Measurements from ENCODE around the gene WWC2. TPM values are rescaled to one million over a fixed set of nuclear protein-coding genes. Genes with fewer than 3 reads are reported as not detected.

The WWC2 gene
- total RNA-seq, 4 donors from 2014 or later: 28.2 to 38.5 (median 37.0) TPM

DNA sequence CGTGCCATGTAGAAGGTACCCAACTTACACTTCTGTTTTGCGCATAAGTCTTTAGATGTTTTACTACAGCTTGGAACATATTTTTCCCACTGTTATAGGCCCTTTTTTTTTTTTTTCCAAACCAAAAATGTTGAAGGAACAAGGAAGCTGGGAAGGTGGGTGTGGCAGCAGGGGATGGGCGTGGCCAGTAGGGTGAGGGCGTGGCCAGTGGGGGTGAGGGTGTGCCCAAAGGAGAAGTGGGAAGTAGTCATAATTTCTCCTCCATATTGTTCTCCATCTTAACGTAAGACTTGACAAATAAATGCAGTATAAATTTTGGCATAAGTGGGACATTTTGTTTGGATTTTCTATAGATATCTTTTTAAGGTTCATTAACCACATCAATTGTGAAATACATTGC lies 190.6 kb downstream of the WWC2 start:
- Histone ChIP-seq H3K4me1 (no peaks in the 10 kb centered on the region), H3K4me3 (no peak overlapping the region), H3K9me3 (no peaks in the 10 kb centered on the region), H3K27me3 (no peaks in the 10 kb centered on the region), H3K27ac (replicated peaks in 1 of 4) (no peak overlapping the region), H3K36me3 (peaks cover 33 to 72% (median 63%) of the 10 kb centered on the region in 4 donors)
- 90% methylated on average over 5 of the region's 5 CpGs for WGBS
- intact Hi-C loops (cut with DNase I): loop anchor here (10.0 kb wide), 1 partner anchor 115 kb away; no protein-coding TSS in a partner anchor
- DNase-seq (ENCODE audit: extremely low spot score): no peak
- TF ChIP-seq, protein P1, sequence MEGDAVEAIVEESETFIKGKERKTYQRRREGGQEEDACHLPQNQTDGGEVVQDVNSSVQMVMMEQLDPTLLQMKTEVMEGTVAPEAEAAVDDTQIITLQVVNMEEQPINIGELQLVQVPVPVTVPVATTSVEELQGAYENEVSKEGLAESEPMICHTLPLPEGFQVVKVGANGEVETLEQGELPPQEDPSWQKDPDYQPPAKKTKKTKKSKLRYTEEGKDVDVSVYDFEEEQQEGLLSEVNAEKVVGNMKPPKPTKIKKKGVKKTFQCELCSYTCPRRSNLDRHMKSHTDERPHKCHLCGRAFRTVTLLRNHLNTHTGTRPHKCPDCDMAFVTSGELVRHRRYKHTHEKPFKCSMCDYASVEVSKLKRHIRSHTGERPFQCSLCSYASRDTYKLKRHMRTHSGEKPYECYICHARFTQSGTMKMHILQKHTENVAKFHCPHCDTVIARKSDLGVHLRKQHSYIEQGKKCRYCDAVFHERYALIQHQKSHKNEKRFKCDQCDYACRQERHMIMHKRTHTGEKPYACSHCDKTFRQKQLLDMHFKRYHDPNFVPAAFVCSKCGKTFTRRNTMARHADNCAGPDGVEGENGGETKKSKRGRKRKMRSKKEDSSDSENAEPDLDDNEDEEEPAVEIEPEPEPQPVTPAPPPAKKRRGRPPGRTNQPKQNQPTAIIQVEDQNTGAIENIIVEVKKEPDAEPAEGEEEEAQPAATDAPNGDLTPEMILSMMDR (IDR thresholded peaks at IDR 0.05): no peak
- TF ChIP-seq POLR2A (IDR thresholded peaks at IDR 0.05; ENCODE audit: low read depth) (no peak), POLR2AphosphoS5 (IDR thresholded peaks at IDR 0.05) (no peak), EP300 (IDR thresholded peaks at IDR 0.05) (no peak)

DNA sequence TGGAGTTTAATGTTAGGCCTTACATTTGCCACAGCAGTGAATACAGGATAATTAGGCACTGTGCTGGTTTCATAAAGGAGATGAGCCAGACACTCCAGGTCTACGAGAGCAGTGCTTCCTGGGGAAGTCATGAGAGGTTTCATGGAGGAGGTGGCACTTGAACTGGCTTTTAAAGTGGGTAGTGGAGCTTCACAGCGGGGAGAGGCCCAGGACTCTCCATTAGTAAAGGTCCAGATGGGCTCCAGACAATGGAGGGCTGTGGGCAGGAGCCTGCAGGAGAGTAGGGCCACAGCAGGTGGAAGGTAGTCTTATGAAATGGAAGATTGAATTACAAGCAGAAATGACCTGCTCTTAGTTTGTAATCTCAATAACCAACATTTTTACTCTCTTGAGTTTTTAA lies 192.0 kb downstream of the WWC2 start:
- H3K36me3 ChIP-seq: peaks cover 28 to 68% (median 60%) of the 10 kb centered on the region in 4 donors
- intact Hi-C loops (cut with DNase I): loop anchor here (10.0 kb wide), 1 partner anchor 114 kb away; no protein-coding TSS in a partner anchor
- no peak for DNase-seq (ENCODE audit: extremely low spot score)

GRCh38 chr4:183295711-183296110 lies 196.7 kb downstream of the WWC2 start:
- no peaks in the 10 kb centered on the region for H3K27me3 ChIP-seq
- peaks cover 5 to 49% (median 21%) of the 10 kb centered on the region in 4 donors for H3K36me3 ChIP-seq
- no peak for DNase-seq (ENCODE audit: extremely low spot score)
- H3K4me1 ChIP-seq: no peaks in the 10 kb centered on the region
- H3K27ac ChIP-seq (replicated peaks in 1 of 4): no peak overlapping the region
- H3K9me3 ChIP-seq: no peaks in the 10 kb centered on the region
- no peak for TF ChIP-seq POLR2A (IDR thresholded peaks at IDR 0.05; ENCODE audit: low read depth)
- no peak for TF ChIP-seq POLR2AphosphoS5 (IDR thresholded peaks at IDR 0.05)
- TF ChIP-seq, protein P1 (IDR thresholded peaks at IDR 0.05): no peak
- TF ChIP-seq EP300 (IDR thresholded peaks at IDR 0.05): no peak
- H3K4me3 ChIP-seq: no peak overlapping the region
- intact Hi-C loops (cut with DNase I): loop anchor here (10.0 kb wide), 1 partner anchor 109 kb away; no protein-coding TSS in a partner anchor
- WGBS: 86% methylated on average over 9 of the region's 10 CpGs

More for the DNA sequence above, 192.0 kb downstream of the WWC2 start:
- Histone ChIP-seq H3K27me3 (no peaks in the 10 kb centered on the region), H3K4me3 (no peak overlapping the region), H3K27ac (replicated peaks in 1 of 4) (no peak overlapping the region), H3K9me3 (no peaks in the 10 kb centered on the region), H3K4me1 (no peaks in the 10 kb centered on the region)
- WGBS: 96% methylated on average over 2 of the region's 2 CpGs
- TF ChIP-seq, protein P1 (IDR thresholded peaks at IDR 0.05): no peak
- TF ChIP-seq POLR2A (IDR thresholded peaks at IDR 0.05; ENCODE audit: low read depth) (no peak), EP300 (IDR thresholded peaks at IDR 0.05) (no peak), POLR2AphosphoS5 (IDR thresholded peaks at IDR 0.05) (no peak)

DNA sequence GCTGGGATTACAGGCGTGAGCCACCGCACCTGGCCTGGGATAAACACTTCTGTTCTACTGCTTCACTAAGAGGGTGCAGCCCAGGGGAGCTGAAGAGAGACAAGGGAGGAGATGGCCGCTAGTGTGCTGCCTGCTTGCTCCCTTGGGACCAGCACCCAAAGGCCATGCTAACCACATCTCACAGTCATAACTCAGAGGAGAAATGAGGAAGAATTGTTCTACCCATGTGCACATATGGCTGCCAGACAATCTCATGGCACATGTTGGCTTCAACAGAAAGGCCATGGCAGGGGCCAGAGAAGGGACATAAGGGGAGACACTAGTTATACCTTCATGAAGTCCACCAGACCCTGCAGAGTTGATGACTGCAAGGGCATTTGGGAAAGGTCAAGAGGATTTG lies 198.6 kb downstream of the WWC2 start:
- WGBS: 95% methylated on average over 3 of the region's 3 CpGs
- Histone ChIP-seq H3K9me3 (no peaks in the 10 kb centered on the region), H3K27me3 (no peaks in the 10 kb centered on the region), H3K27ac (replicated peaks in 1 of 4) (no peak overlapping the region), H3K36me3 (peaks cover 5 to 41% (median 14%) of the 10 kb centered on the region in 4 donors), H3K4me1 (no peaks in the 10 kb centered on the region), H3K4me3 (no peak overlapping the region)
- intact Hi-C loops (cut with DNase I): loop anchor here (10.0 kb wide), 1 partner anchor 107 kb away; no protein-coding TSS in a partner anchor
- TF ChIP-seq, protein P1 (IDR thresholded peaks at IDR 0.05): no peak
- TF ChIP-seq POLR2AphosphoS5 (IDR thresholded peaks at IDR 0.05) (no peak), EP300 (IDR thresholded peaks at IDR 0.05) (no peak)
- DNase-seq (ENCODE audit: extremely low spot score): no peak

GRCh38 chr4:183299464-183299863 lies 200.4 kb downstream of the WWC2 start:
- no peaks in the 10 kb centered on the region for H3K9me3 ChIP-seq
- intact Hi-C loops (cut with DNase I): loop anchor here (10.0 kb wide), 1 partner anchor 105 kb away; no protein-coding TSS in a partner anchor
- H3K4me3 ChIP-seq: no peak overlapping the region
- peaks cover 5 to 46% (median 14%) of the 10 kb centered on the region in 4 donors for H3K36me3 ChIP-seq
- no peak for TF ChIP-seq EP300 (IDR thresholded peaks at IDR 0.05)
- TF ChIP-seq, protein P1 (IDR thresholded peaks at IDR 0.05): no peak
- TF ChIP-seq POLR2AphosphoS5 (IDR thresholded peaks at IDR 0.05): no peak
- no peak for TF ChIP-seq POLR2A (IDR thresholded peaks at IDR 0.05; ENCODE audit: low read depth)
- no peaks in the 10 kb centered on the region for H3K27me3 ChIP-seq
- 78% methylated on average over 2 of the region's 2 CpGs for WGBS
- no peak overlapping the region for H3K27ac ChIP-seq (replicated peaks in 1 of 4)
- no peaks in the 10 kb centered on the region for H3K4me1 ChIP-seq
- no peak for DNase-seq (ENCODE audit: extremely low spot score)

All from esophagus muscularis mucosa (tissue), 4 donors.